Amniotic epithelial cell (primary cell): Measurements from ENCODE around the gene NOVA2.

Experiments used
- DNase-seq: peaks from one replicate; pipeline ENCODE4 v3.0.0-alpha.2; 2010; ENCODE audit warnings: low read depth

Gene NOVA2

GRCh38 chr19:45962021-45962420 is 11.6 kb downstream of the NOVA2 start:
- no peak for DNase-seq

GRCh38 chr19:45960595-45961235 is 12.9 kb downstream of the NOVA2 start:
- no peak for DNase-seq

GRCh38 chr19:45959517-45960025 is 14.1 kb downstream of the NOVA2 start:
- DNase-seq = no peak

GRCh38 chr19:45958769-45959516 is 14.7 kb downstream of the NOVA2 start:
- DNase-seq = no peak

GRCh38 chr19:45958320-45958719 is 15.3 kb downstream of the NOVA2 start:
- DNase-seq = no peak

GRCh38 chr19:45955905-45956608 is 17.6 kb downstream of the NOVA2 start:
- no peak for DNase-seq

GRCh38 chr19:45954156-45954555 is 19.5 kb downstream of the NOVA2 start:
- no peak for DNase-seq

- no peak for DNase-seq
Measured at GRCh38 chr19:45953676-45954075, 20.0 kb downstream of the NOVA2 start.

- peak; percentile 31 for DNase-seq
Measured at GRCh38 chr19:45952686-45953505, 20.8 kb downstream of the NOVA2 start.

- no peak for DNase-seq
Measured at GRCh38 chr19:45952341-45952685, 21.4 kb downstream of the NOVA2 start.

GRCh38 chr19:45947926-45948325 is 25.7 kb downstream of the NOVA2 start:
- DNase-seq = peak; percentile 44

GRCh38 chr19:45940515-45940805 is 33.2 kb downstream of the NOVA2 start:
- DNase-seq = no peak

GRCh38 chr19:45939792-45940514 is 33.7 kb downstream of the NOVA2 start:
- no peak for DNase-seq

GRCh38 chr19:45938733-45939319 is 34.8 kb downstream of the NOVA2 start:
- DNase-seq = no peak

- no peak for DNase-seq
Measured at GRCh38 chr19:45935267-45935666, 38.4 kb downstream of the NOVA2 start.

GRCh38 chr19:45934551-45935230 is 39.0 kb downstream of the NOVA2 start:
- DNase-seq = no peak

- DNase-seq = no peak
Measured at GRCh38 chr19:45933759-45934158, 39.9 kb downstream of the NOVA2 start.

GRCh38 chr19:45931055-45931454 is 42.6 kb downstream of the NOVA2 start:
- DNase-seq = no peak

- no peak for DNase-seq
Measured at GRCh38 chr19:45929247-45929646, 44.4 kb downstream of the NOVA2 start.

GRCh38 chr19:45927565-45928261 is 46.0 kb downstream of the NOVA2 start:
- peak; percentile 81 for DNase-seq
